KMS-11 (cell line): Measurements from ENCODE around the gene PVALEF.

Experiments used
- H2AFZ ChIP-seq: fragments of 200-600 bp; sonication (generic); 2 replicates; pipeline ENCODE4 v1.6.1; 2016; ENCODE audit warnings: antibody characterized with exemption, mixed run types, low read depth
- H3K27ac ChIP-seq: fragments of 200-600 bp; sonication (generic); 2 replicates; pipeline ENCODE4 v1.6.1; 2016; ENCODE audit warnings: mild to moderate bottlenecking, mixed run types
- H3K27me3 ChIP-seq: fragments of 200-600 bp; sonication (generic); 2 replicates; pipeline ENCODE4 v1.6.1; 2017; ENCODE audit warnings: mild to moderate bottlenecking, low read depth, mixed run types, moderate library complexity; ENCODE audit not compliant: insufficient read depth
- H3K36me3 ChIP-seq: fragments of 200-600 bp; sonication (generic); 2 replicates; pipeline ENCODE4 v1.6.1; 2017; ENCODE audit warnings: mild to moderate bottlenecking, mixed run types; ENCODE audit not compliant: insufficient read depth
- H3K4me1 ChIP-seq: fragments of 200-600 bp; sonication (generic); 2 replicates; pipeline ENCODE4 v1.6.1; 2016; ENCODE audit warnings: mild to moderate bottlenecking, low read depth, mixed run types; ENCODE audit not compliant: poor library complexity, severe bottlenecking
- H3K4me2 ChIP-seq: fragments of 200-600 bp; sonication (generic); 2 replicates; pipeline ENCODE4 v1.7.0; 2016; ENCODE audit warnings: mild to moderate bottlenecking, mixed run types
- H3K4me3 ChIP-seq: fragments of 200-600 bp; sonication (generic); IDR thresholded peaks from 2 replicates; pipeline ENCODE4 v1.6.1; 2017; ENCODE audit warnings: low read depth, low read length, mixed read lengths; ENCODE audit not compliant: insufficient read depth
- H3K79me2 ChIP-seq: fragments of 200-600 bp; sonication (generic); 2 replicates; pipeline ENCODE4 v1.6.1; 2016; ENCODE audit warnings: low read depth, mixed run types; ENCODE audit not compliant: insufficient read depth
- H3K9ac ChIP-seq: fragments of 200-600 bp; sonication (generic); 2 replicates; pipeline ENCODE4 v1.6.1; 2016; ENCODE audit warnings: mild to moderate bottlenecking, mixed run types
- H4K20me1 ChIP-seq: fragments of 200-600 bp; sonication (generic); 2 replicates; pipeline ENCODE4 v1.6.1; 2016; ENCODE audit warnings: mild to moderate bottlenecking, mixed run types; ENCODE audit not compliant: insufficient read depth
- CTCF ChIP-seq: fragments of 200-600 bp; sonication (generic); conservative IDR thresholded peaks from 2 replicates; pipeline ENCODE4 v1.6.1; 2017; ENCODE audit warnings: low read depth, mild to moderate bottlenecking, antibody characterized with exemption, low read length, moderate library complexity, mixed read lengths

The PVALEF gene

GRCh38 chr17:81190591-81190990, 25.3 kb downstream of the PVALEF start:
- H3K9ac ChIP-seq, result no peak overlapping the region
- H2AFZ ChIP-seq, result no peak overlapping the region
- no peaks in the 10 kb centered on the region for H3K4me1 ChIP-seq
- H3K27ac ChIP-seq, result no peak overlapping the region
- no peaks in the 10 kb centered on the region for H3K79me2 ChIP-seq
- no peak for TF ChIP-seq CTCF
- H3K4me3 ChIP-seq, result no peak overlapping the region
- no peaks in the 10 kb centered on the region for H4K20me1 ChIP-seq
- peaks cover 8% of the 10 kb centered on the region; the same call in 1 of the 2 replicates for H3K27me3 ChIP-seq
- H3K4me2 ChIP-seq, result no peak overlapping the region
- no peaks in the 10 kb centered on the region for H3K36me3 ChIP-seq

- Histone ChIP-seq H3K4me1 (no peaks in the 10 kb centered on the region), H3K36me3 (no peaks in the 10 kb centered on the region), H3K27ac (no peak overlapping the region), H3K4me3 (no peak overlapping the region), H3K4me2 (no peak overlapping the region), H3K9ac (no peak overlapping the region), H3K79me2 (no peaks in the 10 kb centered on the region), H2AFZ (no peak overlapping the region), H3K27me3 (peaks cover 4% of the 10 kb centered on the region; the same call in 1 of the 2 replicates), H4K20me1 (no peaks in the 10 kb centered on the region)
- TF ChIP-seq CTCF, result no peak
Observed at GRCh38 chr17:81191116-81191515, 25.8 kb downstream of the PVALEF start.

GRCh38 chr17:81191646-81192045, 26.3 kb downstream of the PVALEF start:
- TF ChIP-seq CTCF, result no peak
- Histone ChIP-seq H4K20me1 (no peaks in the 10 kb centered on the region), H3K4me3 (no peak overlapping the region), H3K9ac (no peak overlapping the region), H3K4me2 (no peak overlapping the region), H3K4me1 (no peaks in the 10 kb centered on the region), H3K27ac (no peak overlapping the region), H3K27me3 (no peaks in the 10 kb centered on the region; the same call in 1 of the 2 replicates), H3K79me2 (no peaks in the 10 kb centered on the region), H2AFZ (no peak overlapping the region), H3K36me3 (no peaks in the 10 kb centered on the region)

- H3K4me1 ChIP-seq, result no peaks in the 10 kb centered on the region
- no peaks in the 10 kb centered on the region for H3K27me3 ChIP-seq
- no peaks in the 10 kb centered on the region for H3K79me2 ChIP-seq
- no peak overlapping the region for H3K27ac ChIP-seq
- no peak overlapping the region for H2AFZ ChIP-seq
- no peak overlapping the region for H3K4me3 ChIP-seq
- H3K4me2 ChIP-seq, result no peak overlapping the region
- H3K36me3 ChIP-seq, result no peaks in the 10 kb centered on the region
- no peak for TF ChIP-seq CTCF
- no peaks in the 10 kb centered on the region for H4K20me1 ChIP-seq
- H3K9ac ChIP-seq, result no peak overlapping the region
Observed at GRCh38 chr17:81192386-81193050, 27.2 kb downstream of the PVALEF start.
